Type B pancreatic cell (in vitro differentiated cells): Measurements from ENCODE around the gene NELFA. TPM values are rescaled to one million over a fixed set of nuclear protein-coding genes. Genes with fewer than 3 reads are reported as not detected.

Source experiments
- DNase-seq: peaks from one replicate; pipeline ENCODE4 v3.0.0; 2021; ENCODE audit warnings: mixed read lengths; ENCODE audit not compliant: unreplicated experiment; ENCODE audit errors: extremely low spot score
- H3K27ac Mint-ChIP-seq: 2 replicates; pipeline ENCODE4 v1.8.0; 2021; ENCODE audit warnings: mild to moderate bottlenecking, mixed read lengths
- H3K27me3 Mint-ChIP-seq: 2 replicates; pipeline ENCODE4 v1.8.0; 2021; ENCODE audit warnings: mixed read lengths
- H3K36me3 Mint-ChIP-seq: 2 replicates; pipeline ENCODE4 v1.8.0; 2021; ENCODE audit warnings: mixed read lengths
- H3K4me1 Mint-ChIP-seq: one replicate; pipeline ENCODE4 v1.8.0; 2021; ENCODE audit warnings: mixed read lengths; ENCODE audit not compliant: unreplicated experiment
- H3K4me3 Mint-ChIP-seq: 2 replicates; pipeline ENCODE4 v1.8.0; 2021; ENCODE audit warnings: mild to moderate bottlenecking, mixed read lengths
- H3K9me3 Mint-ChIP-seq: 2 replicates; pipeline ENCODE4 v1.8.0; 2021; ENCODE audit warnings: mixed read lengths
- total RNA-seq: library from RNA; stranded (reverse); gene quantifications from 2 replicates; pipeline ENCODE4 v1.2.1, GENCODE V29; 2021; ENCODE audit warnings: low replicate concordance
- TF ChIP-seq, protein P1 (sequence below): fragments of 200-600 bp; sonication (generic); conservative IDR thresholded peaks from 2 replicates; pipeline ENCODE4 v1.5.0; 2021; ENCODE audit warnings: antibody characterized with exemption, mild to moderate bottlenecking

NELFA gene
- total RNA-seq, 1 donor from 2014 or later = 44.8 TPM

DNA sequence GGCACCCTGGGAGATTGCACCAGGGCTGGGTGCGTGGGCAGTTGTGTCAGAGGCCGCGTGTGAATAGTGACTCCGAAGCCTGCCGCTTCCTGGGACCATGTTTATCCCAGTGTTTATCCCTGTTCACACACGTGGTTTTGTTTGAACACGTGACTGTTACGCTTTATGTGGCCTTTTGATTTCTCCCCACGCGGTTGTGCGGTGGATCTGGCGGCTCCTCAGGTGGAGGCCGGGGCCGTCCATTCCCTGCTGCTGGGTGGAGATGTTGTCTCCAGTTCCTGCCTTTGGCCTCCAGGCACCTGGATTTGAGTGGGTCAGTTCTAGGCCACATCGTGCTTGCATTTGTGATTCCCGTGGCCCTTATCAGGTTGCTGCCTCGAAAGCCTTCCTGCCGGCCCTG is 35.1 kb downstream of the NELFA start:
- no peaks in the 10 kb centered on the region for H3K9me3 Mint-ChIP-seq
- TF ChIP-seq, protein P1, sequence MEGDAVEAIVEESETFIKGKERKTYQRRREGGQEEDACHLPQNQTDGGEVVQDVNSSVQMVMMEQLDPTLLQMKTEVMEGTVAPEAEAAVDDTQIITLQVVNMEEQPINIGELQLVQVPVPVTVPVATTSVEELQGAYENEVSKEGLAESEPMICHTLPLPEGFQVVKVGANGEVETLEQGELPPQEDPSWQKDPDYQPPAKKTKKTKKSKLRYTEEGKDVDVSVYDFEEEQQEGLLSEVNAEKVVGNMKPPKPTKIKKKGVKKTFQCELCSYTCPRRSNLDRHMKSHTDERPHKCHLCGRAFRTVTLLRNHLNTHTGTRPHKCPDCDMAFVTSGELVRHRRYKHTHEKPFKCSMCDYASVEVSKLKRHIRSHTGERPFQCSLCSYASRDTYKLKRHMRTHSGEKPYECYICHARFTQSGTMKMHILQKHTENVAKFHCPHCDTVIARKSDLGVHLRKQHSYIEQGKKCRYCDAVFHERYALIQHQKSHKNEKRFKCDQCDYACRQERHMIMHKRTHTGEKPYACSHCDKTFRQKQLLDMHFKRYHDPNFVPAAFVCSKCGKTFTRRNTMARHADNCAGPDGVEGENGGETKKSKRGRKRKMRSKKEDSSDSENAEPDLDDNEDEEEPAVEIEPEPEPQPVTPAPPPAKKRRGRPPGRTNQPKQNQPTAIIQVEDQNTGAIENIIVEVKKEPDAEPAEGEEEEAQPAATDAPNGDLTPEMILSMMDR = no peak
- no peak overlapping the region for H3K4me3 Mint-ChIP-seq
- H3K27ac Mint-ChIP-seq = no peak overlapping the region
- no peaks in the 10 kb centered on the region for H3K27me3 Mint-ChIP-seq
- peaks cover 17% of the 10 kb centered on the region for H3K36me3 Mint-ChIP-seq
- H3K4me1 Mint-ChIP-seq = no peaks in the 10 kb centered on the region
- no peak for DNase-seq

DNA sequence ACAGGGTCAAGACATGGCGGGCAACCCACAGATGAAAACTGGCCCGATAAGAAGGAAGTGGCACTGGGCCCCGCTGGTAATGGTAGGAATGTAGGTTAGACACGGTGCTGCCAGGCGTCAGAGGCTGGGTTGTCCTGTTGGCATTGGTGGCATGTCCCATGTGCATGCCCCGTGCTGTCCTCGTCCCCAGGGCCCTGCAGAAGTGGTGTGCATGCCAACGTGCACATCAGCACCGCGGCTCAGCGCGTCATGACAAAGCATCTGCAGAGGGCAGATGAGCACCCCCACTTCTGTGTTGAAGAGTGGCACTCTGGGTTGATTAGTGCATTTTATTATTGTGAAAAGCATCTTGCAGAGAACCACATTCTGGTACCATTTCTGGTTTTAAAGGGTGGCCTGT is 35.6 kb downstream of the NELFA start:
- Mint-ChIP-seq H3K4me3 (no peak overlapping the region), H3K4me1 (no peaks in the 10 kb centered on the region), H3K27ac (no peak overlapping the region), H3K9me3 (no peaks in the 10 kb centered on the region), H3K36me3 (peaks cover 17% of the 10 kb centered on the region), H3K27me3 (no peaks in the 10 kb centered on the region)
- DNase-seq = no peak
- TF ChIP-seq, protein P1 = no peak

DNA sequence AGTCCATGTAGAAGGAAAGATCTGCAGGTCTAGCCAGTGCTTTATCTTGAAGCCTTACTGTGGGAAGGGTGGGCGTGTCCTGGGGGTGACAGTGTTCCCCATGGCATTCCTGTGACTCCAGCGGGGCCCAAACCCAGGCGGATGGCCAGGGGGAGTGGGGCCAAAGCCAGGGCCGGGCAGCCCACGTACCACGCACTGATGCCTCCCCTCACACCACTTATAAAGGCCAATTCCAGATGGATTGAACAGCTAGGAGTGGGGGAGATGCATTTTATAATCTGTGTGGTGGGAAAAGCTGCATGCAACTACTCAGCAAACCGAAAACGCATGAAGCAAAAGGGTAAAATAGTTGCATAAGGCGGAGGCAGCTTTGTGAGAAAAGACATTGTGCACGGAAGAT is 36.4 kb downstream of the NELFA start:
- H3K4me3 Mint-ChIP-seq = no peak overlapping the region

DNA sequence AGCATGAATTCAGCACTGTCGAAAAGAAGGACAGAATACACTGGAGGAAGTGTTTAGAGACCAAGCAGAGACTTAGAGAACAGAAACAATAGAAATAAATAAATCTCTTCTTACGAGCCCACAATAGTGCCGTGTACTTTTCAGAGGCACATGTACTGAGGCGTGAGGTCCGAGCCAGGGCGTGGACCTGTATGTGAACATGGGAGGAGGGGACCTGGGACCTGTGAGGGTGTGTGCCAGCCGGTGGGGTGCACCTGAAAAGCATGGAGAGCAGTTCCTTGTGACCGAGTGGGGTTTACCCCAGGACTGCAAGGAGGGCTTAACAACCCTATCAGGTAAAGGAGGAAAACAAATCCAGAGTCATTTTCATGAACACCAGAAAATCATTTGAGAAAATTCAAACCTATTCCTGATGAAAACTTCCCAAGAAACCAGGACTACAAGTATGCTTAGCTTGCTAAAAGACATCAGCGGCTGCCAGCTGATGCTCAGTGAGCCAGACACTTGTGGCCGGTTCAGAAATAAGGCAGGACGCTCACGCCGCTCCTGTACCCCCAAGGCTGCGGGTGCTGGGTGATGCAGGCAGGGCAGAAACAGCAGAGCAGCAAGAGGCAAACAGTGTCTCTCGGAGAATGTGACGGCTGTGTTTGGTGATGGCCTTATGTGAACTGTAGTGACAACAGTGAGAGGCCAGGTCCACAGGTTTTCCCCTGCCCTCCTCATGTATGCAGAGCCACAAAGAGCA is 37.1 kb downstream of the NELFA start:
- no peaks in the 10 kb centered on the region for H3K4me1 Mint-ChIP-seq
- H3K9me3 Mint-ChIP-seq = no peaks in the 10 kb centered on the region
- peaks cover 17% of the 10 kb centered on the region for H3K36me3 Mint-ChIP-seq
- no peak for DNase-seq
- H3K27ac Mint-ChIP-seq = peak overlapping the region; percentile 30
- no peaks in the 10 kb centered on the region for H3K27me3 Mint-ChIP-seq
- peak overlapping the region; percentile 11 for H3K4me3 Mint-ChIP-seq
- TF ChIP-seq, protein P1 = no peak

More for the DNA sequence above, 36.4 kb downstream of the NELFA start:
- no peaks in the 10 kb centered on the region for H3K9me3 Mint-ChIP-seq
- TF ChIP-seq, protein P1 = no peak
- H3K36me3 Mint-ChIP-seq = peaks cover 17% of the 10 kb centered on the region
- peak overlapping the region; percentile 30 for H3K27ac Mint-ChIP-seq
- no peaks in the 10 kb centered on the region for H3K4me1 Mint-ChIP-seq
- DNase-seq = no peak
- no peaks in the 10 kb centered on the region for H3K27me3 Mint-ChIP-seq

DNA sequence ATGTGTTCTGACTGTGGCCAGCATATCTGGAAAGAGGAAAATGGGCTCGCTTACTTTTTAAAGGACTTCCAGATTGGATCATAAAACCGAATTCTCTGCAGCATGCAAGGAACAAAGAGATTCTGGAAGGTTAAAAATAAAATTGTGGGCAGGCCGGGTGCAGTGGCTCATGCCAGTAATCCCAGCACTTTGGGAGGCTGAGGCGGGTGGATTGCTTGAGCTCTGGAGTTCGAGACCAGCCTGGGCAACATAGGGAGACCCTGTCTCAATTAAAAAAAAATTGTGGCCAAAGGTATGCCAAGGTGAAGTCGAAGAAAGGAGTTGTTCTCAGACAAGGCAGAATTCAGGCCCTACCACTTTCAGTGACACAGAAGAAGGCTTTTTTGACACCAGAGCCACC is 37.8 kb downstream of the NELFA start:
- H3K4me3 Mint-ChIP-seq = no peak overlapping the region
- TF ChIP-seq, protein P1 = no peak
- no peaks in the 10 kb centered on the region for H3K9me3 Mint-ChIP-seq
- no peak for DNase-seq
- no peak overlapping the region for H3K27ac Mint-ChIP-seq
- H3K4me1 Mint-ChIP-seq = no peaks in the 10 kb centered on the region
- H3K36me3 Mint-ChIP-seq = peaks cover 20% of the 10 kb centered on the region
- H3K27me3 Mint-ChIP-seq = no peaks in the 10 kb centered on the region
